A549 (cell line): ENCODE data around the gene ADM2. TPM values are rescaled to one million over a fixed set of nuclear protein-coding genes. Genes with fewer than 3 reads are reported as not detected.
A peak's percentile ranks its signal among the peaks of the same experiment; 100 is the strongest.

Experiments
- ATAC-seq, 2 experiments: fragments of 200-7000 bp in 1 of 2; fragments of >200 bp in 1 of 2; cut with Nextera tagmentation in 1 of 2; cut with Tn5 transposase in 1 of 2; 3 replicates each; pipeline versions ENCODE4 v1.8.0 to v1.9.1; 2018 to 2020; ENCODE audit warnings: mild to moderate bottlenecking in 1 of 2, moderate library complexity in 1 of 2
- CTCF ChIA-PET: fragments of 300-600 bp; sonication (Branson Sonifier 250); formaldehyde crosslinking; extraction: SDS; loops from one replicate; lab custom pipeline; 2021; ENCODE audit warnings: antibody characterized with exemption, inconsistent platforms; lab: Yijun Ruan, JAX
- POLR2A ChIA-PET: fragments of 350-600 bp; formaldehyde crosslinking; extraction: SDS; loops from one replicate; lab custom pipeline; 2021; ENCODE audit warnings: antibody characterized with exemption, inconsistent platforms; lab: Yijun Ruan, JAX
- DNase-seq, 2 experiments: peaks; one replicate each; pipeline versions ENCODE4 v3.0.0 to v3.0.0-alpha.2; 2011 to 2016; ENCODE audit warnings: low read depth in 1 of 2, low spot score in 1 of 2
- FAIRE-seq: peaks from 2 replicates; lab custom pipeline; 2011; peaks lifted over from hg19 to GRCh38; lab: Jason Lieb, UNC
- H3K27ac ChIP-seq, 2 experiments: fragments of >200 bp; sonication (Bioruptor Twin); formaldehyde crosslinking; 3 replicates each; pipeline ENCODE4 v1.5.1; 2016 to 2017
- H3K4me1 ChIP-seq: fragments of >200 bp; sonication (Bioruptor Twin); formaldehyde crosslinking; 3 replicates; pipeline ENCODE4 v1.6.1; 2016
- H3K4me2 ChIP-seq: fragments of >200 bp; sonication (Bioruptor Twin); formaldehyde crosslinking; 3 replicates; pipeline ENCODE4 v1.6.1; 2016
- H3K4me3 ChIP-seq: fragments of >200 bp; sonication (Bioruptor Twin); formaldehyde crosslinking; 3 replicates; pipeline ENCODE4 v1.5.1; 2016
- H3K9me3 ChIP-seq: fragments of >200 bp; sonication (Bioruptor Twin); formaldehyde crosslinking; 3 replicates; pipeline ENCODE4 v1.6.1; 2016
- CHD4 ChIP-seq: fragments of 200-600 bp; sonication (generic); IDR thresholded peaks from 2 replicates; pipeline ENCODE4 v1.6.1; 2016; ENCODE audit warnings: antibody characterized with exemption, mild to moderate bottlenecking, borderline replicate concordance
- EHF ChIP-seq: fragments of 250-450 bp; sonication (Bioruptor Pico); IDR thresholded peaks from 2 replicates; pipeline ENCODE4 v1.5.0; 2020; ENCODE audit warnings: mild to moderate bottlenecking
- EHMT2 ChIP-seq: fragments of 200-600 bp; sonication (generic); IDR thresholded peaks from 2 replicates; pipeline ENCODE4 v1.6.1; 2016; ENCODE audit warnings: antibody characterized with exemption, low read depth, mild to moderate bottlenecking, moderate library complexity
- EP300 ChIP-seq, 2 experiments: fragments of >200 bp; sonication (Bioruptor Twin); formaldehyde crosslinking; IDR thresholded peaks; 2 replicates in 1 of 2; 3 replicates in 1 of 2; pipeline ENCODE4 v1.6.1; 2016 to 2017
- HEYL ChIP-seq: fragments of 250-450 bp; sonication (Bioruptor Pico); IDR thresholded peaks from 2 replicates; pipeline ENCODE4 v1.8.0; 2021; ENCODE audit warnings: mild to moderate bottlenecking, moderate library complexity
- HMGXB4 ChIP-seq: fragments of 250-450 bp; sonication (Bioruptor Pico); IDR thresholded peaks from 2 replicates; pipeline ENCODE4 v1.5.0; 2021; ENCODE audit warnings: mild to moderate bottlenecking, moderate library complexity, borderline replicate concordance
- MAX ChIP-seq: IDR thresholded peaks from 2 replicates; pipeline ENCODE4 v1.6.1; 2012
- PHF8 ChIP-seq: fragments of 200-600 bp; sonication (generic); IDR thresholded peaks from 2 replicates; pipeline ENCODE4 v1.6.1; 2016; ENCODE audit warnings: low read depth, mild to moderate bottlenecking, antibody characterized with exemption, moderate library complexity, borderline replicate concordance
- POLR2A ChIP-seq: IDR thresholded peaks from 2 replicates; pipeline ENCODE4 v1.6.1; 2012; ENCODE audit warnings: mild to moderate bottlenecking, low read length
- WGBS: methylation state at CpG from one replicate; pipeline ENCODE4 v1.1.6; 2017; ENCODE audit errors: missing lambda C conversion rate; 5-methylcytosine and 5-hydroxymethylcytosine counted together
- polyA plus RNA-seq, 4 experiments: library from polyadenylated mRNA; depleted of rRNA in 3 of 4; stranded (reverse); fragments of >200 nt; fragmentation: RNase III in 1 of 4; extraction: RNeasy Plus Mini Kit Qiagen cat#74134 plus additional on column Dnase treatment in 1 of 4; gene quantifications; 2 replicates in 3 of 4; 3 replicates in 1 of 4; pipeline ENCODE4 v1.2.3, GENCODE V29; 2011 to 2017

Gene ADM2
- polyA plus RNA-seq, 2 of the 4 experiments (the other 2 are of a cell fraction): 0.50 to 1.1 TPM

GRCh38 chr22:50505776-50506610 lies 24.6 kb downstream of the ADM2 start:
- Histone ChIP-seq H3K9me3 (no peaks in the 10 kb centered on the region), H3K4me1 (peaks cover 15% of the 10 kb centered on the region), H3K4me3 (no peak overlapping the region), H3K4me2 (peak overlapping the region; percentile 95), H3K27ac (peak overlapping the region in 1 of 2 experiments; percentile 97; a peak in 1 of 6 replicates)
- TF ChIP-seq MAX: no peak
- DNase-seq (no peak), FAIRE-seq (no peak), ATAC-seq (no peak)
- ChIA-PET CTCF (no interaction called here), POLR2A (no interaction called here)
- WGBS: no CpG with 5 or more reads among the region's 41 CpGs

GRCh38 chr22:50506611-50507420 lies 25.5 kb downstream of the ADM2 start:
- peak overlapping the region; percentile 95 to 97 for H3K27ac ChIP-seq
- H3K4me1 ChIP-seq: peaks cover 15% of the 10 kb centered on the region
- CTCF ChIA-PET: interaction anchor here (0.8 kb wide), 1 partner anchor 201 kb away, joined by 3 read pairs; no protein-coding TSS in a partner anchor
- peak overlapping the region; percentile 94 for H3K4me3 ChIP-seq
- H3K9me3 ChIP-seq: no peaks in the 10 kb centered on the region
- no peak for DNase-seq
- peak; percentile 8 to 55; a peak in 3 of 6 replicates for ATAC-seq
- TF ChIP-seq HMGXB4 (CRISPR knock-in tag) (no peak), EHF (CRISPR knock-in tag) (no peak), EP300 (IDR thresholded peaks at IDR 0.05) (no peak), EHMT2 (no peak), HEYL (CRISPR knock-in tag) (no peak)
- TF ChIP-seq, all 56 proteins: peak for 0
- peak overlapping the region; percentile 95 for H3K4me2 ChIP-seq
- WGBS: 20% methylated on average over 6 of the region's 21 CpGs
- POLR2A ChIA-PET: interaction anchor here (2.3 kb wide), 1 partner anchor 18 kb away, joined by 36 read pairs; the partner anchor contains the start of gene SCO2
- FAIRE-seq: no peak

GRCh38 chr22:50507421-50507990 lies 26.2 kb downstream of the ADM2 start, which contains the start of gene LMF2:
Gene LMF2, minus strand, starts transcription at chr22:50507702. Its CDS starts 27 bp downstream, at chr22:50507675.
- H3K4me2 ChIP-seq: peak within 1 kb of the TSS; percentile 95
- peaks cover 15% of the 10 kb centered on the region for H3K4me1 ChIP-seq
- no peaks in the 10 kb centered on the region for H3K9me3 ChIP-seq
- FAIRE-seq (no peak), ATAC-seq (peak; percentile 77 to 84), DNase-seq (peak in 1 of 2 experiments; percentile 66)
- H3K27ac ChIP-seq: peak within 1 kb of the TSS; percentile 95 to 97
- peak within 1 kb of the TSS; percentile 94 for H3K4me3 ChIP-seq
- 2% methylated on average over 10 of the region's 62 CpGs for WGBS
- POLR2A ChIA-PET: interaction anchor here (0.6 to 2.3 kb wide), 9 partner anchors 9 to 74 kb away, joined by 3 to 36 read pairs (median 3); partner anchors contain the start of genes KLHDC7B, SCO2, SYCE3 and TYMP
- CTCF ChIA-PET: interaction anchor here (0.7 to 3.5 kb wide), 5 partner anchors 9 to 202 kb away, joined by 3 to 26 read pairs (median 4); partner anchors contain the start of genes SCO2 and SYCE3
- TF ChIP-seq POLR2A: peak; percentile 67
- TF ChIP-seq CHD4: no peak
- peak; percentile 73 for TF ChIP-seq PHF8
